WERI-Rb-1 (cell line): ENCODE data around the gene OLIG2.

ENCODE experiments used
- DNase-seq: peaks from one replicate; pipeline ENCODE4 v3.0.0-alpha.2; 2020
- H3K27ac ChIP-seq: fragments of 250-450 bp; sonication (Bioruptor Pico); 2 replicates; pipeline ENCODE4 v1.5.1; 2020; ENCODE audit warnings: mild to moderate bottlenecking, moderate library complexity
- H3K27me3 ChIP-seq: fragments of 250-450 bp; sonication (Bioruptor Pico); 2 replicates; pipeline ENCODE4 v1.5.1; 2021; ENCODE audit warnings: mild to moderate bottlenecking, low read depth, moderate library complexity; ENCODE audit not compliant: insufficient read depth, severe bottlenecking
- H3K36me3 ChIP-seq: fragments of 250-450 bp; sonication (Bioruptor Pico); 2 replicates; pipeline ENCODE4 v1.5.1; 2020; ENCODE audit warnings: mild to moderate bottlenecking, moderate library complexity
- H3K4me3 ChIP-seq: 2 replicates; pipeline ENCODE4 v1.5.1; 2011; ENCODE audit warnings: low read depth, mild to moderate bottlenecking, control low read depth, low read length
- H3K9me3 ChIP-seq: fragments of 250-450 bp; sonication (Bioruptor Pico); 2 replicates; pipeline ENCODE4 v1.5.1; 2021; ENCODE audit warnings: mild to moderate bottlenecking, moderate library complexity; ENCODE audit not compliant: severe bottlenecking
- TF ChIP-seq, protein P1 (sequence below): IDR thresholded peaks from 2 replicates; pipeline ENCODE4 v1.5.1; 2011; ENCODE audit warnings: low read depth, mild to moderate bottlenecking, control low read depth, inconsistent platforms, low read length

The OLIG2 gene

DNA sequence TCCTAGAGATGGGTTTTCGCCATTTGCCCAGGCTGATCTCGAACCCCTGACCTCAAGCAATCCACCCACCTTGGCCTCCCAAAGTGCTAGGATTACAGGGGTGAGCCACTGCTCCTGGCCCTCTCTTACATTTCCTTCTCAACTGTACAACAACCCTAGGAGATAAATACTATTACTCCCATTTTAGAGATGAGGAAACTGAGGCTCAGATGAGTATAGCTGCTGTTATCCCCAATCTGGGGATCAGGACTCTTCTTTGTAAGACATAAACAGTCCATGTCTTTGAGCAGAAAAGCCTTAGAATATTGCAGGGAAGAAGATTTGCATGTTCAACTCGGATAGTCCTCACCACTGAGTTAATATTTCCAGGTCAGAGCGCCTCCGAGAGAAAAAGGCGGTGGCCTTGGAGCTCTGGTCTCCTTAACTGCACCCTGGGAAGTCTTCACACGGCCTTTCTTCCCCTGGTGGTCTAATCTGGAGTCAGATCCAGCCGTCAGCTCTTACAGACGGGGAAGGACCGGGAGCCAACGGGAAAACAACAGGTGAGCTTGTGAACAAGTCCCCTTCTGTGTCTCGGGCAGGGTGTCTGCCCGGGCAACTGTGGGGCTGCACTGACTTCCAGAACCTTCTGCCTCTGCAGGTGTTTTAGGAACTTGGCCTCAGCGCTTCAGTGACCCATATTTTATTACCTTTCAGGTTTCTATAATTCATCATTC lies 38.3 kb downstream of the OLIG2 start:
- Histone ChIP-seq H3K27ac (no peak overlapping the region), H3K27me3 (peaks cover 10% of the 10 kb centered on the region), H3K4me3 (no peak overlapping the region), H3K9me3 (peaks cover 3% of the 10 kb centered on the region), H3K36me3 (no peaks in the 10 kb centered on the region)
- DNase-seq: no peak
- TF ChIP-seq, protein P1, sequence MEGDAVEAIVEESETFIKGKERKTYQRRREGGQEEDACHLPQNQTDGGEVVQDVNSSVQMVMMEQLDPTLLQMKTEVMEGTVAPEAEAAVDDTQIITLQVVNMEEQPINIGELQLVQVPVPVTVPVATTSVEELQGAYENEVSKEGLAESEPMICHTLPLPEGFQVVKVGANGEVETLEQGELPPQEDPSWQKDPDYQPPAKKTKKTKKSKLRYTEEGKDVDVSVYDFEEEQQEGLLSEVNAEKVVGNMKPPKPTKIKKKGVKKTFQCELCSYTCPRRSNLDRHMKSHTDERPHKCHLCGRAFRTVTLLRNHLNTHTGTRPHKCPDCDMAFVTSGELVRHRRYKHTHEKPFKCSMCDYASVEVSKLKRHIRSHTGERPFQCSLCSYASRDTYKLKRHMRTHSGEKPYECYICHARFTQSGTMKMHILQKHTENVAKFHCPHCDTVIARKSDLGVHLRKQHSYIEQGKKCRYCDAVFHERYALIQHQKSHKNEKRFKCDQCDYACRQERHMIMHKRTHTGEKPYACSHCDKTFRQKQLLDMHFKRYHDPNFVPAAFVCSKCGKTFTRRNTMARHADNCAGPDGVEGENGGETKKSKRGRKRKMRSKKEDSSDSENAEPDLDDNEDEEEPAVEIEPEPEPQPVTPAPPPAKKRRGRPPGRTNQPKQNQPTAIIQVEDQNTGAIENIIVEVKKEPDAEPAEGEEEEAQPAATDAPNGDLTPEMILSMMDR: no peak

DNA sequence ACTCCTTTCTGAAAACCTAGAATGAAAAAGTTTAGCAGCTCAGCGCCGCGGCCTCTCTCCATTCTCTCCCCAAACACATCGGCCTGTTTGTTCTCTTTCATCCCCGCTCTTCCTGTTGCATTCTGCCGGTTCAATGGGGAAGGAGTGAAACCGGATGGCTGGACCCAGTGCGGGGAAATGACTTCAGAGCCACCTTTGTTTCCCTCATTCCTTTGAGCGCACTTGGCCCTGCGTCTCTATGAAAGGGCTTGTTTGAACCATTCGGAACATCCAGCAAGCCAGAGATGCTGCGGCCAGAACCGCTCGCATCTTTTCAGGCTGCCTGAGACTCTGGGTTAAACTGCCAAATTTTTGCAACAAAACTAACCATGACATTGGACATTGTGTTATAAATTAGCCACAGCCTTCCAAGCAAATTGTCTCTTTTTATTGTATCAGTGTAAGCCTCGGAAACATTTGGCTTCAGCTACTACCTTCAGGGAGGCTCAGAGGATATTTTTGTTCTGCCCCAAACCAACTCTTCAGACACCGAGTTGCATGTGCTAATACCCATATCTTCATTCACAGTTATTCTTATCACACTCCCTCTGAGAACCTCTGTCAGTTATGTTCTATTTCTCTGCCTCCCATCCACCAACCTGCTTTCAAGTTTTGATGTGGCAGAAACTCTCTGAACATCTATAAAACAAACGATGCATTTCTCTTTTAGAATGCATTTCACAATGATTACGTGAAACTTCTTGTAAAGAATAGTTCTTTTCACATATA lies 39.1 kb downstream of the OLIG2 start:
- no peak overlapping the region for H3K27ac ChIP-seq
- TF ChIP-seq, protein P1: no peak
- H3K4me3 ChIP-seq: no peak overlapping the region
- peaks cover 17% of the 10 kb centered on the region for H3K27me3 ChIP-seq
- no peaks in the 10 kb centered on the region for H3K36me3 ChIP-seq
- H3K9me3 ChIP-seq: peaks cover 8% of the 10 kb centered on the region
- no peak for DNase-seq

- TF ChIP-seq, protein P1: no peak
- H3K27me3 ChIP-seq: peaks cover 30% of the 10 kb centered on the region
- H3K27ac ChIP-seq: no peak overlapping the region
- DNase-seq: no peak
- no peaks in the 10 kb centered on the region for H3K36me3 ChIP-seq
- H3K4me3 ChIP-seq: no peak overlapping the region
- peaks cover 8% of the 10 kb centered on the region for H3K9me3 ChIP-seq
Measured at GRCh38 chr21:33067043-33067442, 41.3 kb downstream of the OLIG2 start.

DNA sequence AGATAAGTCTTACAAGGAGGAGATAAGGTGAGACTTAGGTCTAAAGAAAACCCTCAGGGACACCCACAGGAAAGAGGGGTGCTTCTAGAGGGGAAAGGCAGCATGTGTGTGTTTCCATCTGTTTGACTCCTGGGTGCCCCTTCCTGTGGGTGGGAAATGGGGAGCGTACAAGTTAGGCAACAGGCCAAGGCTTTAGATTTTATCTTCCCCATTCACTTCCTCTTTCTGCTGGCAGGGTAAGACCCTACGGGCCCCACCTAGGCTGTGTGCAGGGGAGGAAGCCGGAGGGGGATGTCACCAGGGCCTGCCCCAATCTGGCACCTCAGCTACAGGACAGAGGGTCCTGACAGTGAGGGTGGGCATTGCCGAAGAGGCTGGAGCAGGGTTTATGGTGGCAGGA lies 41.7 kb downstream of the OLIG2 start:
- Histone ChIP-seq H3K4me3 (no peak overlapping the region), H3K27ac (no peak overlapping the region), H3K27me3 (peaks cover 34% of the 10 kb centered on the region), H3K9me3 (peaks cover 8% of the 10 kb centered on the region), H3K36me3 (no peaks in the 10 kb centered on the region)
- DNase-seq: no peak
- TF ChIP-seq, protein P1: no peak

GRCh38 chr21:33069243-33069642 lies 43.5 kb downstream of the OLIG2 start:
- no peaks in the 10 kb centered on the region for H3K36me3 ChIP-seq
- no peak overlapping the region for H3K27ac ChIP-seq
- peaks cover 8% of the 10 kb centered on the region for H3K9me3 ChIP-seq
- no peak overlapping the region for H3K4me3 ChIP-seq
- TF ChIP-seq, protein P1: no peak
- peaks cover 43% of the 10 kb centered on the region for H3K27me3 ChIP-seq
- no peak for DNase-seq
